ENCODE measurements around the gene PARVB.

The PARVB gene

DNA sequence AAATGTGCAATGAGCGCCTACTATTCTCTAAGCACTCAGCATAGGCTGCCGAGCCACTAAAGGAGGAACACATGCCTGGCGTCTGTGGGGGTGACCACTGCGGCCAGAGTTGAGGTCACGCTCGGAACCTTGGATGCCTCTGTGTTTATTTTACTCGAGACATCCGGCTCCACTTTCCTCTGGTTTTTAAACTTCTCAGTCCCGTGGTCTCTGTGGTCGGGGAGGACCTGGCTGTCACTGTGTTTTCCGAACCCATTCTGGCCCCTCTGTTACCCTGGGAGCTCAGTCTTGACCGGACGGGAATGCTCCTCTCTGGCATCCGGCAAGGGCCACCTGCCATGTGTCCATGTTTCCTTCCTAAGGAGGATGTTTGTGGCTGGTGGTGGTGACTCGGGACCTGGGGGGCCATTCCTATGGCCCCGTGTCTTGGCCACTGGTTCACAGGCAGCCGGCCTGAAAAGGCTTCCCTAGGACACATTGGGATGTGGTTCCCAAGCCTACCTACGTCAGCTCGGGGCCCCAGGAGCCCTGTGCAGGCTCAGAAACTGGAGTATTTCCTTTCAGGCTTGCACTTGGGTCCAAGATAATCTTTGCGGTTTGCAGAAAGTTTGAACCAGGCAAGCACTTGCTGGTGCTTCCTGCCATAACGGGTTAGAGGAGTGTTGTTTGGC, 109.9 kb downstream of the PARVB start:
- no peak for DNase-seq (ENCODE audit: low read depth)
- TF ChIP-seq, protein P1, sequence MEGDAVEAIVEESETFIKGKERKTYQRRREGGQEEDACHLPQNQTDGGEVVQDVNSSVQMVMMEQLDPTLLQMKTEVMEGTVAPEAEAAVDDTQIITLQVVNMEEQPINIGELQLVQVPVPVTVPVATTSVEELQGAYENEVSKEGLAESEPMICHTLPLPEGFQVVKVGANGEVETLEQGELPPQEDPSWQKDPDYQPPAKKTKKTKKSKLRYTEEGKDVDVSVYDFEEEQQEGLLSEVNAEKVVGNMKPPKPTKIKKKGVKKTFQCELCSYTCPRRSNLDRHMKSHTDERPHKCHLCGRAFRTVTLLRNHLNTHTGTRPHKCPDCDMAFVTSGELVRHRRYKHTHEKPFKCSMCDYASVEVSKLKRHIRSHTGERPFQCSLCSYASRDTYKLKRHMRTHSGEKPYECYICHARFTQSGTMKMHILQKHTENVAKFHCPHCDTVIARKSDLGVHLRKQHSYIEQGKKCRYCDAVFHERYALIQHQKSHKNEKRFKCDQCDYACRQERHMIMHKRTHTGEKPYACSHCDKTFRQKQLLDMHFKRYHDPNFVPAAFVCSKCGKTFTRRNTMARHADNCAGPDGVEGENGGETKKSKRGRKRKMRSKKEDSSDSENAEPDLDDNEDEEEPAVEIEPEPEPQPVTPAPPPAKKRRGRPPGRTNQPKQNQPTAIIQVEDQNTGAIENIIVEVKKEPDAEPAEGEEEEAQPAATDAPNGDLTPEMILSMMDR (conservative IDR thresholded peaks at IDR 0.05; ENCODE audit: control insufficient read depth, insufficient read depth, low read depth, low read length): no peak
- H3K4me3 ChIP-seq (ENCODE audit: control insufficient read depth, low read depth, low read length): no peak overlapping the region

DNA sequence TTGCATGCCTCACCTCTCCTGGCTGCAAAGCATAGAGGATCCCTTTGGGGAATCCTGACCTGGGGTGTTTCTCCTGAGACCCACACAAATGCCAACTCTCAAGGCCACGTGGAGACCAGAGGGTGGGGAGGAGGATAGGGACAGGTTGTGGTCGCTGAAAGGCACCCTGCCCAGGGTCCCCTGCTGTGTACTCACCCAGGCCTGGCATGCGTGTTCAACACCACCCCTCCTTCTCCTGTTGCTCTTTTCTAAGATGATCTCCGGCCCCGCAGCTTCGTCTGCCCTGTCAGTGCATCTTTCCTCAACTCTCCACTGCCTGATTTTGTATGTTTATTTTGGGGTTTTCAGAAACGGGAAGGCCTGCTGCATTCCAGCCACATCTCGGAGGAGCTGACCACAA, 112.0 kb downstream of the PARVB start:
- no peak overlapping the region for H3K4me3 ChIP-seq (ENCODE audit: control insufficient read depth, low read depth, low read length)
- no peak for DNase-seq (ENCODE audit: low read depth)
- TF ChIP-seq, protein P1 (conservative IDR thresholded peaks at IDR 0.05; ENCODE audit: control insufficient read depth, insufficient read depth, low read depth, low read length): no peak

DNA sequence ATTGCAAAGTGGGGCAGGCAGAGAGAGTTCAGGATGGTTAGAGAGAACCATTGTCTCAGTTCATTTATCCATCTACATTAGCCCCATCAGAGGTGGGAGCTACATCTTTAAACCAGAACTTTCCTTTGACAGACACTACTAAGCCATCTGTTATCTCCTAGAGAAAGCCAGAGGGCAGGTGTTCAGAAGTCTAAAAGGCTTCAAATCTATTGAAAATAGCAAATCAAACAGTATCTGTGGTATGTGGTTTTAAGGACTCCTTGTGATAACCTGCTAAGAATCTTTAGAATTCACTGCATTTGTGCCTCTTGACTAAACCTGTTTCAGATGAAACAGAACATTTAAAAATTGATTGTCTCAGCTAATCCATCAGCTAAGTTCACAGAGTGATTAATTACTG, 112.7 kb downstream of the PARVB start:
- no peak overlapping the region for H3K4me3 ChIP-seq (ENCODE audit: control insufficient read depth, low read depth, low read length)
- TF ChIP-seq, protein P1 (conservative IDR thresholded peaks at IDR 0.05; ENCODE audit: control insufficient read depth, insufficient read depth, low read depth, low read length): no peak
- DNase-seq (ENCODE audit: low read depth): no peak

DNA sequence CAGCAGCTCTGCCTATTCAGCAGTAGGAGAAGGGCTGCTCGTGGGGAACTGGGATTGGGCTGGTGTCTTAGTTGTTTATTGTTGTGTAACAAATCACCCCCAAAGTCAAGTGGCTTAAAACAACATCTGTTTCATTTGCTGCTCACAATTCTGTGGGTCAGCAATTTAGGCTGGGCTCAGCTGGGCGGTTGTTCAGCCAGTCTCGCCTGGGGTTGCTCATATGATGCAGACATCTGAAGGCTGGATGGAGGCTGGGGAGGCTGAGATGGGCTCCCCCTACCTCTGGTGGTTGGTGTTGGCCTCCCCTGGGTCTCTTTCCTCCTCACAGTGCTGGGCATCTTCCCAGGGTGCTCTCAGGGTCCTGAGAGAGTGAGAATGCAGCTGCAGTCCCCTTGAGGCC, 113.3 kb downstream of the PARVB start:
- no peak overlapping the region for H3K4me3 ChIP-seq (ENCODE audit: control insufficient read depth, low read depth, low read length)
- TF ChIP-seq, protein P1 (conservative IDR thresholded peaks at IDR 0.05; ENCODE audit: control insufficient read depth, insufficient read depth, low read depth, low read length): no peak
- no peak for DNase-seq (ENCODE audit: low read depth)

DNA sequence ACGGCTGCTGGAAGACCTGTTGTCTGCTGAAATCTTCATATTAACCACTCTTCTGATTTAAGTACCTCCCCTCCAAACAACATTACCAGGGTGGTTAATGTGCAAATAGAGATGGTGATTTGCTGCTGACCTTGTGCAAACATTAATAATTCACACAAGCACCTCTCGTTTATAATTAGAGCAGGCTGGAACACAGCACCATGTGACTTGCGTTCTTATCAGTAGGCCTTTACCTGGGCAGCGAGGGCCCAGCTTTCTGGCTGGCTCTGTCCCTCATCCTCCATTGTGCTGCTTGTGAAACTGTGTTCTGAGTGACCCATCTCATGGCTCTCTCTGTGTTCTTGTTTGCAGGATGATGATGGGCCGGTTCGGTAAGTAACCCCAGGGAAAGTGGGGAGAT, 115.7 kb downstream of the PARVB start:
- DNase-seq (ENCODE audit: low read depth): no peak
- TF ChIP-seq, protein P1 (conservative IDR thresholded peaks at IDR 0.05; ENCODE audit: control insufficient read depth, insufficient read depth, low read depth, low read length): no peak
- no peak overlapping the region for H3K4me3 ChIP-seq (ENCODE audit: control insufficient read depth, low read depth, low read length)

DNA sequence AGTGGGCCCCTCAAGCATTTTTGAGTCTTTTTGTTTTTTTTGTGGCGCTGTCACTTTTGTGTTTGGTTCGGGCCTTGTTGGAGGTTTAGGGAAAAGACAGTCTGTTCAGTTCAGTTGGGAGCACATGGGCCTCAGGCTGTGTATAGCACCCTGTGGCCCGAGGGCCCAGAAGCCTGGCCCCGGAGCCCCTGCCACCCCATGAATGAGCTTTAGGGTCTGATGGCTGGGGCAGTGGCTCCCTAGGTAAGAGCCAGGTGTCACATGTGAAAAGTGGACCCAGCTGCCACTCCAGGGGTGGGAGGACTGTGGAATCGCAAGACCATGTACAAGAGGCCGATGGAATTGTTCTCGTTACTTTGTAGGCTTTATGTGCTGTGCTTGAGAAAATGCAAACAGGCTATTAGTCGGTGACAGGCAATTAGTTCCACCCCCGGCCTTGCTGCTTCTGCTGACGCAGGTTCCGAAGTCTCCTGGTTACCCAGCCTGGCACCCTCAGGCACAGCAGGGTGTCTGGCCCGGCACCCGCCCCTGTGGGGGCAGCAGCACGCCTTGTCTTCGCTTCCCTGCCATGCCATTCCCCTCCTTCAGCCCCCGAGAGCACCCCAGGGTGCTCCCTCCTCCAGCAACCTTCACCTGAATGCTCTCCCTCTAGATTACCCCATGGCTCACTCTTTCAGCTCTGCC, 118.5 kb downstream of the PARVB start:
- TF ChIP-seq, protein P1 (conservative IDR thresholded peaks at IDR 0.05; ENCODE audit: control insufficient read depth, insufficient read depth, low read depth, low read length): no peak
- no peak for DNase-seq (ENCODE audit: low read depth)
- H3K4me3 ChIP-seq (ENCODE audit: control insufficient read depth, low read depth, low read length): no peak overlapping the region

Data from fibroblast of mammary gland (primary cell).